K562 (cell line): ENCODE measurements around the gene LRRC57. TPM values are rescaled to one million over a fixed set of nuclear protein-coding genes. Genes with fewer than 3 reads are reported as not detected.

Experiments
- ATAC-seq: fragments of 200-7000 bp; cut with Tn5 transposase; 3 replicates; pipeline ENCODE4 v1.9.1; 2020; ENCODE audit warnings: moderate library complexity
- BruUV-seq: library from RNA; stranded (reverse); fragments of 400-500 nt; replicated peaks from 2 replicates; lab custom pipeline; 2021; lab: Mats Ljungman, UMichigan
- CTCF ChIA-PET: fragments of 300-600 bp; formaldehyde crosslinking; extraction: SDS; loops from one replicate; lab custom pipeline; 2021; ENCODE audit warnings: low intra/inter-chr PET ratio; lab: Yijun Ruan, JAX
- POLR2A ChIA-PET: fragments of 300-600, 350-650 bp; sonication (Branson Sonifier 250); formaldehyde crosslinking; extraction: SDS; loops from one replicate; lab custom pipeline; 2021; ENCODE audit warnings: antibody characterized with exemption, inconsistent platforms; lab: Yijun Ruan, JAX
- DNase-seq, 4 experiments: peaks; one replicate each; pipeline versions ENCODE4 v3.0.0 to v3.0.0-alpha.2; 2011 to 2018; ENCODE audit warnings: low spot score in 3 of 4, mixed read lengths in 3 of 4; ENCODE audit errors: extremely low read depth in 1 of 4
- FAIRE-seq: peaks from 2 replicates; lab custom pipeline; 2011; peaks lifted over from hg19 to GRCh38; lab: Jason Lieb, UNC
- H2AFZ ChIP-seq: 2 replicates; pipeline ENCODE4 v1.6.0; 2011; ENCODE audit warnings: low read depth, low read length, control low read depth, inconsistent platforms
- H3K27ac ChIP-seq: fragments of 200-600 bp; 3 replicates; pipeline ENCODE4 v1.8.0; 2011; ENCODE audit warnings: low read depth, mild to moderate bottlenecking, control low read depth, inconsistent platforms, low read length, moderate library complexity, mixed read lengths; ENCODE audit errors: extremely low read depth
- H3K27me3 ChIP-seq, 2 experiments: fragments of 300-600 bp in 1 of 2; 2 replicates in 1 of 2; 3 replicates in 1 of 2; pipeline versions ENCODE4 v1.6.0 to v1.8.0; 2011; ENCODE audit warnings: inconsistent platforms in 2 of 2, low read length in 2 of 2, mild to moderate bottlenecking in 1 of 2, mixed read lengths in 1 of 2, moderate library complexity in 1 of 2; ENCODE audit not compliant: control insufficient read depth in 2 of 2, insufficient read depth in 2 of 2
- H3K36me3 ChIP-seq: fragments of 300-600 bp; 3 replicates; pipeline ENCODE4 v1.8.0; 2011; ENCODE audit warnings: mild to moderate bottlenecking, low read length, inconsistent platforms; ENCODE audit not compliant: control insufficient read depth, insufficient read depth
- H3K4me1 ChIP-seq, 2 experiments: fragments of 200-600 bp in 1 of 2; replicated peaks in 1 of 2; 2 replicates in 1 of 2; 3 replicates in 1 of 2; pipeline versions ENCODE4 v1.5.1 to v1.8.0; 2011; ENCODE audit warnings: inconsistent platforms in 2 of 2, low read length in 2 of 2, mild to moderate bottlenecking in 1 of 2, mixed read lengths in 1 of 2, moderate library complexity in 1 of 2; ENCODE audit not compliant: control insufficient read depth in 2 of 2, insufficient read depth in 2 of 2
- H3K4me2 ChIP-seq: 2 replicates; pipeline ENCODE4 v1.6.1; 2011; ENCODE audit warnings: low read length, control low read depth, inconsistent platforms, mixed read lengths; ENCODE audit not compliant: insufficient read depth
- H3K4me3 ChIP-seq: fragments of 200-600 bp; sonication (generic), shearing (Covaris generic); 2 replicates; pipeline ENCODE4 v1.5.1; 2016; ENCODE audit warnings: control low read depth, inconsistent platforms
- H3K79me2 ChIP-seq: fragments of 200-600 bp; 3 replicates; pipeline ENCODE4 v1.8.0; 2011; ENCODE audit warnings: low read length, inconsistent platforms; ENCODE audit not compliant: control insufficient read depth, insufficient read depth
- H3K9ac ChIP-seq, 2 experiments: 2 replicates each; pipeline versions ENCODE4 v1.6.0 to v1.6.1; 2011; ENCODE audit warnings: low read depth in 2 of 2, low read length in 2 of 2, control low read depth in 1 of 2, inconsistent platforms in 1 of 2, mild to moderate bottlenecking in 1 of 2, mixed read lengths in 1 of 2; ENCODE audit not compliant: insufficient read depth in 1 of 2
- H3K9me1 ChIP-seq: one replicate; pipeline ENCODE4 v1.6.0; 2011; ENCODE audit warnings: inconsistent platforms, mild to moderate bottlenecking, low read length, moderate library complexity; ENCODE audit not compliant: control insufficient read depth, insufficient read depth
- H3K9me3 ChIP-seq: replicated peaks from 2 replicates; pipeline ENCODE4 v1.5.1; 2011; ENCODE audit warnings: low read depth, low read length, inconsistent platforms; ENCODE audit not compliant: control insufficient read depth, insufficient read depth
- H4K20me1 ChIP-seq: replicated peaks from 2 replicates; pipeline ENCODE4 v1.6.1; 2011; ENCODE audit warnings: low read length, inconsistent platforms, mixed read lengths; ENCODE audit not compliant: control insufficient read depth, insufficient read depth
- CEBPB ChIP-seq: fragments of 450-650 bp; IDR thresholded peaks from 2 replicates; pipeline ENCODE4 v1.6.1; 2016; ENCODE audit warnings: missing genetic modification characterization, missing compliant biosample characterization
- CEBPG ChIP-seq, 3 experiments: fragments of 200-800 bp in 1 of 3; sonication (Bioruptor generic) in 1 of 3; sonication (generic) in 1 of 3; formaldehyde crosslinking in 1 of 3; IDR thresholded peaks in 2 of 3; conservative IDR thresholded peaks in 1 of 3; 2 replicates each; pipeline versions ENCODE4 v1.6.1 to v1.8.0; 2016 to 2022; ENCODE audit warnings: missing compliant biosample characterization in 2 of 3, missing genetic modification characterization in 2 of 3, mild to moderate bottlenecking in 1 of 3, missing genetic modification reagents in 1 of 3
- KAT7 ChIP-seq: sonication (generic); formaldehyde crosslinking; IDR thresholded peaks from 2 replicates; pipeline ENCODE4 v1.8.0; 2022; ENCODE audit warnings: missing genetic modification reagents, mild to moderate bottlenecking, borderline replicate concordance
- OTX1 ChIP-seq: fragments of 450-650 bp; formaldehyde crosslinking; IDR thresholded peaks from 2 replicates; pipeline ENCODE4 v1.4.0; 2022; ENCODE audit warnings: mild to moderate bottlenecking
- WGBS: fragments of 100-300 bp; shearing (Covaris generic); methylation state at CpG from one replicate; pipeline ENCODE4 v1.1.6; 2016; ENCODE audit warnings: low coverage, mixed read lengths; ENCODE audit not compliant: insufficient coverage; ENCODE audit errors: missing lambda C conversion rate; 5-methylcytosine and 5-hydroxymethylcytosine counted together
- in situ Hi-C: fragments of 300-500 bp; cut with MboI; formaldehyde crosslinking; loops from 4 replicates; pipeline ENCODE4 v1.15.0; 2018; ENCODE audit warnings: inconsistent platforms, mixed read lengths
- intact Hi-C: fragments of 100-400 bp; cut with micrococcal nuclease; formaldehyde crosslinking; loops from 2 replicates; pipeline ENCODE4 v1.14.2; 2022
- polyA plus RNA-seq, 8 experiments: library from polyadenylated mRNA; depleted of rRNA in 4 of 8; stranded (reverse) in 5 of 8; unstranded in 3 of 8; fragments of >200 nt; fragmentation: Nextera tagmentation in 2 of 8; fragmentation: Illumina TruSeq in 1 of 8; extraction: Ambion mirVana in 2 of 8; extraction: Trizol in 1 of 8; gene quantifications; 2 replicates each; pipeline versions ENCODE4 v1.2.1 to v1.2.3, GENCODE V29; 2011 to 2014; ENCODE audit warnings: inconsistent platforms in 1 of 8, missing spikeins in 1 of 8
- total RNA-seq, 7 experiments: library from RNA; depleted of rRNA in 6 of 7; stranded (reverse); fragments of >200 nt in 6 of 7; fragmentation: Illumina TruSeq in 2 of 7; extraction: Trizol in 2 of 7; gene quantifications; 2 replicates each; pipeline versions ENCODE4 v1.2.1 to v1.2.3, GENCODE V29; 2011 to 2021; ENCODE audit warnings: low replicate concordance in 1 of 7
- TF ChIP-seq, protein P1 (sequence below), 2 experiments: fragments of 250-450 bp in 1 of 2; fragments of 450-650 bp in 1 of 2; sonication (Bioruptor Pico) in 1 of 2; IDR thresholded peaks; 2 replicates each; pipeline versions ENCODE4 v1.6.1 to v1.8.0; 2016 to 2021; ENCODE audit warnings: mild to moderate bottlenecking in 2 of 2, moderate library complexity in 2 of 2, missing compliant biosample characterization in 1 of 2, missing genetic modification characterization in 1 of 2

Gene LRRC57
- total and polyA plus RNA-seq, 9 of the 15 experiments (the other 6 are each of a cell fraction or from before 2014, with no cell fraction given): 3.9 to 20.4 (median 14.8) TPM

DNA sequence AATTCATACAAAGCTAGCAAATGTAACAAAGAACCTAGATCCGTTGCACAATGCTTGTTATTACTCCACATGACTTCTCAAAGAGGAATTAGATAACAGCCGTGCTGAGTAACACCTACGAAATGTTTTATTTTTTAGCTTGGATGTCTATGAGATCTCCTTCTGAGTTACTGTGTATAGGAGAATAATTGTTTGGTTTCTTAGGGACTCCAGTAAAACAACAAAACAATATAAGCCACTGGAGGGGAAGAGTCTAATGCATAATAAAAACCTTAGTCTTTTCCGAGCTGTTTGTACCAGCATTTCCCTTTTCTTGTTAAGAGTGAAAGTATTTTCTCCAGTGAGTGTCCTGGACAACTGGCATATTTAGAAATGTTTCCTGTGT lies 37.6 kb downstream of the LRRC57 start:
- in situ Hi-C loops (no loop called here), intact Hi-C loops (no loop called here)
- ChIA-PET CTCF (no interaction called here), POLR2A (interaction anchor here (0.9 to 1.9 kb wide), 3 partner anchors 11 to 16 kb away, joined by 3 to 8 read pairs (median 6); no protein-coding TSS in a partner anchor)
- Histone ChIP-seq H3K36me3 (peaks cover 52% of the 10 kb centered on the region), H3K27ac (no peak overlapping the region; the same call in 2 of the 3 replicates), H4K20me1 (no peaks in the 10 kb centered on the region), H3K9me1 (no peaks in the 10 kb centered on the region), H3K4me3 (no peak overlapping the region), H3K79me2 (peaks cover 49% of the 10 kb centered on the region), H3K9me3 (no peaks in the 10 kb centered on the region), H3K4me1 (peaks cover 0 to 18% of the 10 kb centered on the region in 2 experiments; a peak in 4 of 5 replicates), H3K27me3 (no peaks in the 10 kb centered on the region), H2AFZ (no peak overlapping the region), H3K4me2 (no peak overlapping the region), H3K9ac (no peak overlapping the region)
- BruUV-seq: no TSS peak
- FAIRE-seq: no peak
- TF ChIP-seq OTX1 (CRISPR knock-in tag): no peak
- 0 out of 2 replicates have a peak, but pooled peaks have one; percentile 29 for TF ChIP-seq KAT7
- TF ChIP-seq CEBPB: peak; percentile 96
- TF ChIP-seq, protein P1, sequence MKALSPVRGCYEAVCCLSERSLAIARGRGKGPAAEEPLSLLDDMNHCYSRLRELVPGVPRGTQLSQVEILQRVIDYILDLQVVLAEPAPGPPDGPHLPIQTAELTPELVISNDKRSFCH (CRISPR knock-in tag; IDR thresholded peaks at IDR 0.05): no peak
- TF ChIP-seq, protein P1 (tag; IDR thresholded peaks at IDR 0.05): no peak
- TF ChIP-seq CEBPG (CRISPR knock-in tag; IDR thresholded peaks at IDR 0.05): peak; percentile 71
- peak; percentile 78 to 91 for TF ChIP-seq CEBPG (tag; conservative IDR thresholded peaks at IDR 0.05 in 1 of 2, IDR thresholded peaks at IDR 0.05 in 1 of 2)
- 44% methylated on average over 4 of the region's 4 CpGs for WGBS
- no peak for ATAC-seq
- DNase-seq: no peak
